Measurements from ENCODE around the gene MIDN.

The MIDN gene

GRCh38 chr19:1289686-1290025 lies 41.3 kb downstream of the MIDN start:
- peaks cover 98% of the 10 kb centered on the region for H3K27me3 ChIP-seq
- no peaks in the 10 kb centered on the region for H3K4me1 ChIP-seq (ENCODE audit: control insufficient read depth in 1 of 2, insufficient read depth in 1 of 2, low read depth in 1 of 2, low read length in 1 of 2)
- TF ChIP-seq CTCF (IDR thresholded peaks at IDR 0.05) = no peak
- H3K9me3 ChIP-seq = no peaks in the 10 kb centered on the region
- H3K4me3 ChIP-seq (ENCODE audit: low read depth in 1 of 2, low read length in 1 of 2) = no peak overlapping the region
- H3K36me3 ChIP-seq = no peaks in the 10 kb centered on the region
- H3K27ac ChIP-seq = no peak overlapping the region

- no peaks in the 10 kb centered on the region for H3K36me3 ChIP-seq
- H3K27me3 ChIP-seq = peaks cover 98% of the 10 kb centered on the region
- H3K9me3 ChIP-seq = no peaks in the 10 kb centered on the region
- no peak overlapping the region for H3K4me3 ChIP-seq (ENCODE audit: low read depth in 1 of 2, low read length in 1 of 2)
- no peak for TF ChIP-seq CTCF (IDR thresholded peaks at IDR 0.05)
- H3K27ac ChIP-seq = no peak overlapping the region
- peaks cover 0 to 1% of the 10 kb centered on the region in 2 experiments for H3K4me1 ChIP-seq (ENCODE audit: control insufficient read depth in 1 of 2, insufficient read depth in 1 of 2, low read depth in 1 of 2, low read length in 1 of 2)
These were observed 41.9 kb downstream of the MIDN start for GRCh38 chr19:1290196-1290702.

GRCh38 chr19:1290703-1291651 lies 42.6 kb downstream of the MIDN start:
- no peaks in the 10 kb centered on the region for H3K9me3 ChIP-seq
- no peak overlapping the region for H3K27ac ChIP-seq
- peaks cover 3 to 8% of the 10 kb centered on the region in 2 experiments for H3K4me1 ChIP-seq (ENCODE audit: control insufficient read depth in 1 of 2, insufficient read depth in 1 of 2, low read depth in 1 of 2, low read length in 1 of 2)
- peaks cover 100% of the 10 kb centered on the region for H3K27me3 ChIP-seq
- no peak for TF ChIP-seq CTCF (IDR thresholded peaks at IDR 0.05)
- no peaks in the 10 kb centered on the region for H3K36me3 ChIP-seq
- no peak overlapping the region for H3K4me3 ChIP-seq (ENCODE audit: low read depth in 1 of 2, low read length in 1 of 2)

- Histone ChIP-seq H3K27ac (no peak overlapping the region), H3K36me3 (no peaks in the 10 kb centered on the region), H3K4me3 (ENCODE audit: low read depth in 1 of 2, low read length in 1 of 2) (no peak overlapping the region), H3K27me3 (peaks cover 100% of the 10 kb centered on the region), H3K9me3 (no peaks in the 10 kb centered on the region), H3K4me1 (ENCODE audit: control insufficient read depth in 1 of 2, insufficient read depth in 1 of 2, low read depth in 1 of 2, low read length in 1 of 2) (peaks cover 3 to 8% of the 10 kb centered on the region in 2 experiments)
- TF ChIP-seq CTCF (IDR thresholded peaks at IDR 0.05) = no peak
These were observed 43.5 kb downstream of the MIDN start for GRCh38 chr19:1291761-1292418.

- Histone ChIP-seq H3K36me3 (no peaks in the 10 kb centered on the region), H3K27ac (no peak overlapping the region), H3K9me3 (no peaks in the 10 kb centered on the region), H3K4me3 (ENCODE audit: low read depth in 1 of 2, low read length in 1 of 2) (no peak overlapping the region), H3K27me3 (peaks cover 100% of the 10 kb centered on the region), H3K4me1 (ENCODE audit: control insufficient read depth in 1 of 2, insufficient read depth in 1 of 2, low read depth in 1 of 2, low read length in 1 of 2) (peaks cover 3 to 8% of the 10 kb centered on the region in 2 experiments)
- TF ChIP-seq CTCF (IDR thresholded peaks at IDR 0.05) = no peak
These were observed 44.2 kb downstream of the MIDN start for GRCh38 chr19:1292419-1293151.

Data from neutrophil (primary cell).